Motor neuron (in vitro differentiated cells): Measurements from ENCODE around the gene TENM3. TPM values are rescaled to one million over a fixed set of nuclear protein-coding genes. Genes with fewer than 3 reads are reported as not detected.

Experiments used
- ATAC-seq, 8 experiments: fragments of 200-7000 bp; cut with Tn5 transposase; replicated peaks in 6 of 8; 2 replicates each; pipeline ENCODE4 v1.8.0; 2021; ENCODE audit warnings: mild to moderate bottlenecking in 8 of 8, moderate library complexity in 8 of 8
- H3K27ac ChIP-seq, 2 donors: fragments of 250-450 bp; sonication (Bioruptor Pico); 2 replicates each; pipeline ENCODE4 v1.9.0; 2021; ENCODE audit warnings: antibody characterized with exemption in 2 of 2, mild to moderate bottlenecking in 2 of 2, moderate library complexity in 1 of 2
- H3K4me1 ChIP-seq, 2 donors: fragments of 250-450 bp; sonication (Bioruptor Pico); replicated peaks in 1 of 2; 2 replicates each; pipeline ENCODE4 v1.6.1; 2021; ENCODE audit warnings: antibody characterized with exemption in 2 of 2, mild to moderate bottlenecking in 2 of 2, moderate library complexity in 1 of 2
- H3K4me3 ChIP-seq, 5 donors: fragments of 250-450 bp; sonication (Bioruptor Pico); 2 replicates each; pipeline ENCODE4 v1.9.0; 2021; ENCODE audit warnings: antibody characterized with exemption in 5 of 5, mild to moderate bottlenecking in 5 of 5, moderate library complexity in 4 of 5
- WGBS, 10 experiments: fragments of 450-650 bp; shearing (Covaris generic); methylation state at CpG; one replicate each; pipeline ENCODE4 v1.0.0; 2022; 5-methylcytosine and 5-hydroxymethylcytosine counted together
- in situ Hi-C, 9 experiments: fragments of 400-800 bp; cut with MboI; loops; one replicate each; pipeline ENCODE4 v1.15.0; 2021; ENCODE audit warnings: low sequenced_read_pairs in 9 of 9, low pct_unique_long_range_greater_than_20kb in 2 of 9; ENCODE audit not compliant: unreplicated experiment in 9 of 9
- total RNA-seq, 8 experiments: library from RNA; unstranded; fragments of 300-600 nt; gene quantifications; 2 replicates each; pipeline versions ENCODE4 v1.2.3 to v1.2.4, GENCODE V29; 2022

The TENM3 gene
- total RNA-seq, 8 experiments from 2014 or later: 9.1 to 129 (median 42.0) TPM

DNA sequence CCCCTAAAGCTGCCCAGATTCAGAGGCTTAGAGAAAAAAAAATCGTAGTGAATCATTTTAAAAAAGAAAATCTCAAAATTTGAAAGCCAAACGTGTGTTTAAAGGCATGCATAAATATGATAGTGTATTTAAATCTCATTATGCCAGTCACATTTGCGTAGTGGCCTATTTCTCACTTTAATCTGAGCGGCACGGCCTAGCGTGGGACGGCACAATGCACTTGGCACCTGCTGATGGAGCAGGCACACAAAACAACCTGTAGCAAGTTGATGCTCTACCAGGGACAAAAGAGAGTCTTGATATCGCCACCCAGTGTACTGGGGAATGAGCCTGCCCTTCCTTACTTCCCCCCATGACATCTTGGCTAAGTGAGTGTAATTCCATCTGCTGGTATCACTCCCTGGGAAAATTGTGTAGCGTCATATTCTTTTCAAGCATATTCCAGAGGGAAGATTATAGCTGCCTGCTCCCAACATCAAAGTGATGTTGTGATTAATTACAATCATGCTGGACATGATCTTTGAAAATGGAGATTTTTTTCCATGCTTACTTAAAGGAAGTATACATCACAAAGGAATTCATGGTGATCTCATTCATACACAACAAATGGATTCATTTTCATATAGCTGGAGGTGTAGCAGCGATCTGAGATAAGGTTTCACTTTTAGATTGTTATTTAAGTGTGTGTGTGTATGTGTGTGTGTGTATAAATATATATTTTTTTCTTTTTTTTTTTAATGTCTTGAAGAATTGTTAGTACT, 535.2 kb downstream of the TENM3 start:
- in situ Hi-C loops: loop anchor here in 1 of 9 experiments (25.0 kb wide), 1 partner anchor 316 kb away; no protein-coding TSS in a partner anchor

DNA sequence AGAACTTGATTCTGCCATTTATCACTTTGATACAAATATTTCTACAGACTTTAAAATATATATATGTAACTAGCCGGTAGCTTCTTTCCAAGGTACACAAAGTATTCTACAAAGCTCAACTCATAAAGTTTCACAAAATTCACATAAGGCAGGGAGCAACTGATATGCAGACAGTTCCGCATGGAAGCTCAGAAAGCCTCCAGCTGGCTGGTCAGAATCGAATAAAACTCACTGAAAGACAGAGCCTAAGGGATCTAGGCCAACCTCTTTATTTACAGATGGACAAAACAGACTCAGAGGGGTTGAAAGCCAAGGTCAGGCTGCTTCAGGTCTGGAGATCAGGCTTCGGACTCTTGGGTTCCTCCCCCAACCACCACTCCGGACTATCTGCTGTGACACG, 543.8 kb downstream of the TENM3 start:
- in situ Hi-C loops: loop anchor here in 1 of 9 experiments (25.0 kb wide), 1 partner anchor 325 kb away; no protein-coding TSS in a partner anchor
- peaks cover 0 to 3% of the 10 kb centered on the region in 2 donors for H3K4me1 ChIP-seq
- 33 to 100% (median 92%) methylated on average over 1 to 3 of the region's 6 CpGs; no CpG with 5 or more reads in 2 of the 10 experiments for WGBS, 10 experiments
- H3K27ac ChIP-seq: no peak overlapping the region
- H3K4me3 ChIP-seq: no peak overlapping the region
- ATAC-seq: no peak

More for the DNA sequence above, 535.2 kb downstream of the TENM3 start:
- H3K27ac ChIP-seq: no peak overlapping the region
- no peak overlapping the region for H3K4me3 ChIP-seq
- peak in 2 of 8 experiments; percentile 18 to 27 for ATAC-seq
- H3K4me1 ChIP-seq: no peaks in the 10 kb centered on the region
- 10 to 93% (median 86%) methylated on average over 1 to 10 of the region's 10 CpGs for WGBS, 10 experiments

DNA sequence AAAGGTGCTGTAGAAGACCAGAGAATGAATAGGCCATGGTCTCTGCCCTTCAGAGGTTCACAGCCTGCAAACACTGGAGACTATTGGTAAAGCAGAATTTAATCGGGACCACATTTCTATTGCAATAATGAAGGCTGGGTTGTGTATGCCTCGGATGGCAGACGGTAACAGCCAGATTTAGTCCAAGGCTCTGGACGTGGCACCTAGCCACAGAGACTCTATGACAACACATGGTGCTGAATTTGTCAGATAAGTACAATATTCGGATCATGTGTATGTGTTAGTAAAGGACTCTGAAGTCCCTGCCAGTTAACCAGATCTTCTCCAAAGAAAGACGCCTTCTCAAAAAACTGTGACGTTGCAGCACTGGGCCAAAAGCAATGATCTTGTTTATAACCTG, 545.0 kb downstream of the TENM3 start:
- in situ Hi-C loops: loop anchor here in 1 of 9 experiments (25.0 kb wide), 1 partner anchor 326 kb away; no protein-coding TSS in a partner anchor
- ATAC-seq: no peak
- H3K27ac ChIP-seq: no peak overlapping the region
- 29 to 100% (median 90%) methylated on average over 1 to 7 of the region's 7 CpGs for WGBS, 10 experiments
- H3K4me1 ChIP-seq: peaks cover 0 to 3% of the 10 kb centered on the region in 2 donors
- no peak overlapping the region for H3K4me3 ChIP-seq

DNA sequence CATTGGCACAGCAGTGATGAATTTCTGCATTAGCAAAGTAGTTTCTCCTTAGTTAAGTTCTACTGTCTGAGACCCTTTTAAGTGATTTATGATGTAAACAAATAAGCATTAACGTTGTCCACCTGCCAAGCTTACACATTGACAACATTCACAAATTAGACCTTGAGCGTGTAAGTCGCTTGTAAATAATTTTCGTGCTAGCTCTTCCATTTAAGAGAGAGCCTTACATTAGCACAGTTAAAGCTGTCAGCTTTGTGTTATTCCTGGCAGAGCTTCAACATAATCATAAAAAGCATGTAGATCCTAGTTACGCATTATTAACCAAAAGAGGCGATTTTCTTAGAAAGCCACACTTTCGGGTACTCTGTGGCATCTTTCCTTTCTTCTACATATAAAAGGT, 546.3 kb downstream of the TENM3 start:
- no peak overlapping the region for H3K27ac ChIP-seq
- in situ Hi-C loops: loop anchor here in 1 of 9 experiments (25.0 kb wide), 1 partner anchor 327 kb away; no protein-coding TSS in a partner anchor
- peaks cover 0 to 3% of the 10 kb centered on the region in 2 donors for H3K4me1 ChIP-seq
- no peak overlapping the region for H3K4me3 ChIP-seq
- ATAC-seq: peak in 3 of 8 experiments; percentile 3 to 55 (median 18)
- 66 to 96% (median 86%) methylated on average over 3 to 7 of the region's 7 CpGs for WGBS, 10 experiments

DNA sequence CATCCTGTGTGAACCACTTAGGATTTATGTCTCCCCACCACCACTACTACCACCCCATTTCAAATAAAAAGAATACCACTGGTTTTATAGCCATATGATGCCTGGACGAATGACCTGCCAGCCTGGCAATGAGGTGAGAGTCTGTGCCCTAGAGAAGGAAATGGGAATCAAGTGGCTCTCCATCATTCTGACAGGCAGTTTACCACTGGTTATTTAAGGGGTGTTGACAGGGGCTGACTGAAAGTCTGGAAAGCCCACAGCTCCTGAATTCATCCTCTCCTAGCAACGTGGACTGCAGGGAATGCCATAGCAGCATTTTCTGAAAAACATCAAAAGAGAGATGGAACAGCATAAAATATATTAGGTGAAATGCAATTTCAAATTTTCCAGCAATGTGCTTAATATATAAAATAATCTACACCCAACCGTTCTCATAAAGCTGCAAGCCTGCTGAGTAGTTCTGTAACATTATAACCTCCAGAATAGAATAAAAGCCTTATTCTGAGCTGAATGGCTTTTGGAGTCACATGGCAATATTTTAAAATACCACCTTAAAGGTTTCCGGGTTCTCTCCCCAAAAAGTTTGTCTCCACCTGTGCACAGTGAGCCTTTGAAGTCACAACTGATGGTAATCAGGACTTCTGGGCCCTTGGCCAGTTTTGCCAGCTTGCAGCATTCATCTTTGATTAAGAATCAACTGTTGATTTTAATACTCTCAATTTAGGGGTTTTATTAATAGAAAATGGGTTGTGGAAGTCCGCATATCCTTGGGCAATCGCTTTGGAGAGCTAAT, 552.4 kb downstream of the TENM3 start:
- in situ Hi-C loops: loop anchor here in 1 of 9 experiments (25.0 kb wide), 1 partner anchor 333 kb away; no protein-coding TSS in a partner anchor
- Histone ChIP-seq H3K27ac (no peak overlapping the region), H3K4me3 (no peak overlapping the region), H3K4me1 (peaks cover 0 to 12% of the 10 kb centered on the region in 2 donors)
- ATAC-seq: peak in 5 of 8 experiments; percentile 40 to 75 (median 70)
- WGBS, 10 experiments: 20 to 100% (median 72%) methylated on average over 1 to 6 of the region's 6 CpGs; no CpG with 5 or more reads in 1 of the 10 experiments

DNA sequence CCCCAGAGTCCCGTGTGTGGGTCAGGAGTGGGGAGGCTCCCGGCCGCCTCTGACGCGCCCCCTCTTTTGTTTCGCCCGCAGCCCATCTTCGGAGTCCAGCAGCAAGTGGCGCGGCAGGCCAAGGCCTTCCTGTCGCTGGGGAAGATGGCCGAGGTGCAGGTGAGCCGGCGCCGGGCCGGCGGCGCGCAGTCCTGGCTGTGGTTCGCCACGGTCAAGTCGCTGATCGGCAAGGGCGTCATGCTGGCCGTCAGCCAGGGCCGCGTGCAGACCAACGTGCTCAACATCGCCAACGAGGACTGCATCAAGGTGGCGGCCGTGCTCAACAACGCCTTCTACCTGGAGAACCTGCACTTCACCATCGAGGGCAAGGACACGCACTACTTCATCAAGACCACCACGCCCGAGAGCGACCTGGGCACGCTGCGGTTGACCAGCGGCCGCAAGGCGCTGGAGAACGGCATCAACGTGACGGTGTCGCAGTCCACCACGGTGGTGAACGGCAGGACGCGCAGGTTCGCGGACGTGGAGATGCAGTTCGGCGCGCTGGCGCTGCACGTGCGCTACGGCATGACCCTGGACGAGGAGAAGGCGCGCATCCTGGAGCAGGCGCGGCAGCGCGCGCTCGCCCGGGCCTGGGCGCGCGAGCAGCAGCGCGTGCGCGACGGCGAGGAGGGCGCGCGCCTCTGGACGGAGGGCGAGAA, 556.5 kb downstream of the TENM3 start:
- 64 to 98% (median 93%) methylated on average over 1 to 40 of the region's 85 CpGs; no CpG with 5 or more reads in 2 of the 10 experiments for WGBS, 10 experiments
- in situ Hi-C loops: loop anchor here in 2 of 9 experiments (25.0 kb wide), 1 partner anchor 337 kb away; no protein-coding TSS in a partner anchor
- peaks cover 5 to 15% of the 10 kb centered on the region in 2 donors for H3K4me1 ChIP-seq
- no peak overlapping the region for H3K27ac ChIP-seq
- H3K4me3 ChIP-seq: no peak overlapping the region
- no peak for ATAC-seq

DNA sequence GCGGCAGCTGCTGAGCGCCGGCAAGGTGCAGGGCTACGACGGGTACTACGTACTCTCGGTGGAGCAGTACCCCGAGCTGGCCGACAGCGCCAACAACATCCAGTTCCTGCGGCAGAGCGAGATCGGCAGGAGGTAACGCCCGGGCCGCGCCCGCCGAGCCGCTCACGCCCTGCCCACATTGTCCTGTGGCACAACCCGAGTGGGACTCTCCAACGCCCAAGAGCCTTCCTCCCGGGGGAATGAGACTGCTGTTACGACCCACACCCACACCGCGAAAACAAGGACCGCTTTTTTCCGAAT, 557.0 kb downstream of the TENM3 start:
- Histone ChIP-seq H3K4me3 (no peak overlapping the region), H3K27ac (no peak overlapping the region), H3K4me1 (peaks cover 5 to 15% of the 10 kb centered on the region in 2 donors)
- in situ Hi-C loops: loop anchor here in 1 of 9 experiments (25.0 kb wide), 1 partner anchor 338 kb away; no protein-coding TSS in a partner anchor
- WGBS, 10 experiments: 40 to 100% (median 96%) methylated on average over 2 to 14 of the region's 29 CpGs; no CpG with 5 or more reads in 4 of the 10 experiments
- ATAC-seq: no peak

DNA sequence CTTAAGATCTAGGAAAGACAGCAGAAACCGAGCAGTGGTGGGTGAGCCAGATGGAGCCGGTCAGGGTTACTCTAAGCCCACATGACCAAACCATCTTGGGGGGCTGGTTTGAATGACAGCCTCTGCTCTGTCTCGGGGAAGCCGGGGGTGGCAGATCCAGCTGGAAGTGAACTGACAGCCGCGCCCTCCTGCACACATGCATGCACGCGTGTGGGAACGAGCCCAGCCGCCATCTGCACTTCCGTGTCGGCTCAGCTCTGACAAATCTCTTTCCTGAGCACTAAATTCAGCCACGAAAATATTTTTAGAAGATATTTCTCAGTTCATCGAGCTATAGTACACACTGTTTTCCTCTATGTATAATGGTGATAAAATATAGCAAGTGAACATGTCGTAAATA, 558.4 kb downstream of the TENM3 start:
- 25 to 100% (median 89%) methylated on average over 1 to 13 of the region's 15 CpGs for WGBS, 10 experiments
- Histone ChIP-seq H3K27ac (no peak overlapping the region), H3K4me3 (no peak overlapping the region), H3K4me1 (peaks cover 5 to 6% of the 10 kb centered on the region in 2 donors)
- in situ Hi-C loops: loop anchor here in 1 of 9 experiments (25.0 kb wide), 1 partner anchor 339 kb away; no protein-coding TSS in a partner anchor
- peak in 1 of 8 experiments; percentile 67 for ATAC-seq

DNA sequence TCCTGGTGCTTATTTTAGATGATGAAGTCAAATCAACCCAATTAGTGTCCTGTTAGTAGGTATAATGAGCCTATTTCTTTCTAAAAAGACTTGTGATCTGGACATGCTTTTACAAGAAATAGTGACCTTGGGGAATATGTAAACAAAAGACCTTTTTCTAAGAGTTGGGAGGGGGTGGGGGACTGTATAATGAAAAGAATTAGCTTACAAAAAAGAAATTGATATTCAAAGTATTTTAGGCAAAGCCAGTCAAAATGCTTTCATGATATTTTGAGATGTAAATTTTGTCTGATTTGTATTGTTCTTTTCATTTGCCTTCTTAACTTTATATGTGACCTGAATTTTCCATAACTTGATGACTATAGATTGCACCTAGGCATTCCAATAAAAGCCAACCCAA, 559.4 kb downstream of the TENM3 start:
- H3K27ac ChIP-seq: no peak overlapping the region
- ATAC-seq: no peak
- H3K4me1 ChIP-seq: peaks cover 3 to 14% of the 10 kb centered on the region in 2 donors
- H3K4me3 ChIP-seq: no peak overlapping the region
- in situ Hi-C loops: loop anchor here in 1 of 9 experiments (25.0 kb wide), 1 partner anchor 340 kb away; no protein-coding TSS in a partner anchor

DNA sequence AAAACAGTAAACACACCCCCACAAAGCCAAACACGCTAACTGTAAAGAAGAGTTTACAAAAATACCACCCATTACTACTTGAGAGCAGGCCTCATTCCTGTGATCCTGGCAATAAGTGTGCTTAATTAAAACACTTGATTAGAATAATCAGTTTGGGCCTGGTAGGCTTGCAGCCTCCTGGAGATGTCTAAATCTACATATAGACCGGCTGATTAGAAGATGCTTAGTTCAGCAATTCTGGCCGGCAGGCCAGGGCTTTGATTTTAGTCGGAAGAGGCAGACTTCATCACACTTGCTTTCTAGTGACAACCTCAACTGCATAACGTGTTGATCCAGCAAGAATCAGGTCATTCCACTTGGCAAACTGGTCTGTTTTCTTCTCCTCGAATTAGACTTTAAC, 560.0 kb downstream of the TENM3 start:
- WGBS, 10 experiments: 57 to 83% (median 64%) methylated on average over 1 to 6 of the region's 6 CpGs; no CpG with 5 or more reads in 2 of the 10 experiments
- in situ Hi-C loops: loop anchor here in 1 of 9 experiments (25.0 kb wide), 1 partner anchor 341 kb away; no protein-coding TSS in a partner anchor

DNA sequence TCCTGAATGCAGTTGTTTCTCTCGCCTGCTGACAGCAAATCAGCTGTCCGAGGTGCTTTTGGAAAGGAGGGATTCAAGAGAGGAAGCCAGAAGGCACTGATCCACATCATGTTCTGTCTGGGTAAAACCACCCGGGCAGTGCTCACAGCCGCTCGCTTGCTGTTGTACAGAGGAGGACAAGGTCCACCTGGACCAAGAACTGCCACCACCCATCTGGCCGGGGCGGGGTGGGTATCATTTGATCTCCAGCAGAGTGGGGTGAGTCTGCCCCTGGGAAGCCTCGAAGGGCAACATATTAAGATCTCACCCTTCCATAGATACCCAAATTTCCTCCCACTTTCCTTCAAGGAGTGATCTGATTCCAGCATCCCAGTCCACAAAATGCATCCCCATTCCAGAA, 560.9 kb downstream of the TENM3 start:
- Histone ChIP-seq H3K4me3 (no peak overlapping the region), H3K4me1 (peaks cover 3 to 15% of the 10 kb centered on the region in 2 donors), H3K27ac (no peak overlapping the region)
- WGBS, 10 experiments: 23 to 100% (median 87%) methylated on average over 1 to 8 of the region's 8 CpGs; no CpG with 5 or more reads in 5 of the 10 experiments
- no peak for ATAC-seq
- in situ Hi-C loops: loop anchor here in 1 of 9 experiments (25.0 kb wide), 1 partner anchor 342 kb away; no protein-coding TSS in a partner anchor

More for the DNA sequence above, 560.0 kb downstream of the TENM3 start:
- Histone ChIP-seq H3K4me1 (peaks cover 3 to 15% of the 10 kb centered on the region in 2 donors), H3K27ac (no peak overlapping the region), H3K4me3 (no peak overlapping the region)
- ATAC-seq: no peak

DNA sequence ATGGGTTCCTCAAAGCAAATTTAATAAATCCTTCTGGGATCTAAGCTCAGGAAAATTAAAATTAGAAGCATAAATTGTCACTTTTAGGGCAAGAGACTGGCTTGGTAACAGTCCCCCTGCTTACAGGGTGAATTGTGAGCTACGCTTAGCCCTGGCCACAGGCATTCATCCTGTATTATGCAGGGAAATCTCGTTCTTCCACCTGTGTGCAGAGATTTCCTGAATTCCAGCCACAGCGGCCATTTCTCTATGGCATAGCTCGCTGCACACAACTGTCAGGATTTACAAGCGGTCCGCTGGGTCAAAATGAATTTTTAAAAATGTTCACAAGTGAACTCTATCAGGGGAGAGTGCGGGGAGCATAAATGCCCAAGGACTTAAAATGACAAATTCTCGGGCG, 562.1 kb downstream of the TENM3 start:
- ATAC-seq: no peak
- Histone ChIP-seq H3K27ac (no peak overlapping the region), H3K4me3 (no peak overlapping the region), H3K4me1 (peaks cover 3 to 15% of the 10 kb centered on the region in 2 donors)
- in situ Hi-C loops: loop anchor here in 1 of 9 experiments (25.0 kb wide), 1 partner anchor 343 kb away; no protein-coding TSS in a partner anchor
- 48 to 100% (median 98%) methylated on average over 1 to 7 of the region's 9 CpGs; no CpG with 5 or more reads in 3 of the 10 experiments for WGBS, 10 experiments
